IPS DF 4.7 (cell line): Measurements from ENCODE around the gene GPR12.

Source experiments
- DNase-seq: peaks from one replicate; pipeline ENCODE4 v3.0.0-alpha.2; 2013; ENCODE audit warnings: low spot score; ENCODE audit errors: extremely low read depth

Gene GPR12, protein sequence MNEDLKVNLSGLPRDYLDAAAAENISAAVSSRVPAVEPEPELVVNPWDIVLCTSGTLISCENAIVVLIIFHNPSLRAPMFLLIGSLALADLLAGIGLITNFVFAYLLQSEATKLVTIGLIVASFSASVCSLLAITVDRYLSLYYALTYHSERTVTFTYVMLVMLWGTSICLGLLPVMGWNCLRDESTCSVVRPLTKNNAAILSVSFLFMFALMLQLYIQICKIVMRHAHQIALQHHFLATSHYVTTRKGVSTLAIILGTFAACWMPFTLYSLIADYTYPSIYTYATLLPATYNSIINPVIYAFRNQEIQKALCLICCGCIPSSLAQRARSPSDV

DNA sequence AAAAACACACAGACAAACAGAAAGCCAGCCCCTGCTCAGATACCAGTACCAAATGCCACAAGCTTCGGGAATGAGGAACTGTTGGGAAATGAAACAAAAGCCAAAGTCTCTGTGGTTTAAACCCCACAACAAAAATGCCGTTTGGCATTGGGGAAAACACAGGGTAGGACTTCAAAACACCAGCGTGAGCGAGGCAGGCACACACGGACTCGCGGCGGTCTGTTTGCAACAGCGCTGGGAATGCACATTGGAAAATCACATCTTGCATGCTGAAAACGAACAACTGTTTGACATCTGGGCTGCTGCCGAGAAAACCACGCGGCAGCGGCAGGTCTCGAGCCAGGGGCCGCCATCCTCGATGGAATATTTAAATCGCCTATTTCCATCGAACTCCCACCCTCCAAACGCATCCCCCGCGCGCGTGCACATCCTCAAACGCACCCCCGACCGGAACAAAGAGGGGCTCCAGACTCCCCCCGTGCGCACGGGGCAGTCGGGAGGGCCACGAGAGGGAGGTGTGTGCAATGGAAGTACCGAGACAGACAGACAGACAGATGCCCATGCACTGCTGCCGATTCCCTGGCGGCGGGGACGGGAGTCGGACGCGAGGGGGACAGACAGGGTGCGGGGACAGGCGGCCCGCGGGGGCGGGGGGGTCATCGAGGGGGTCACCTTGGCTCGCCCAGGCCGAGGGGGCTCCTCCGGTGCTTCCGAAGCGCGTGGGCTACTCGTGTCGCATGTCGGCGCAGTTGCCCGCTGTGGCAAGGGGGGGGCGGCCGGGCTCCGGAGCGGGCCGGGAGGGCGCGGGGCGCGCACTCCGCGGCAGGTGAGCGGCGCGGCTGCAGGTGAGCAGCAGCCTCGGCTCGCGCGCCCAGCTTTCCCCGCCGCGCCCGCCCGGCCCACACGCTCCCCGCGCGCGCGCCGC, at the start of gene GPR12:
TSS of gene GPR12 (minus strand) at position 880 of the 925 bp plus-strand sequence. CDS start 959 bp downstream, outside the sequence.
- DNase-seq = no peak

DNA sequence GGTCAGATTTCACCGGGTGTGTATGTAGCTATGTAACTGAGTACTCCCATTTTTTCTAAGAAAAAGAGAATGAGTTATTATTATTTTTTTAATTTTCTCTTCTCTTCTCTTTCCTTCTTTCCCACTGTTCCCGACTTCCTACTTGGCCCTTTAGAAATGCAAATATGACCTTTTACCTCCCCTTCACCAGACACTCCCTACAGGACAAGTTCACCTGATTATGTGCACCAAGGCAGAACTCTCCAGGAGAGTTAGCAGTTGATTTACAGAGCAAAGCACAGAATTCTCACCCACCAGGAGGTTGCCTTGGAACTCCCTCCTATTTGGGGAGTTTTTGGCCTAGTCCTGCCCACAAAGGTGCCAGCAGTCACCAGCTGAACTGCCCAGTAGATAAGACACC, 49.5 kb upstream of the GPR12 start:
- DNase-seq = no peak

DNA sequence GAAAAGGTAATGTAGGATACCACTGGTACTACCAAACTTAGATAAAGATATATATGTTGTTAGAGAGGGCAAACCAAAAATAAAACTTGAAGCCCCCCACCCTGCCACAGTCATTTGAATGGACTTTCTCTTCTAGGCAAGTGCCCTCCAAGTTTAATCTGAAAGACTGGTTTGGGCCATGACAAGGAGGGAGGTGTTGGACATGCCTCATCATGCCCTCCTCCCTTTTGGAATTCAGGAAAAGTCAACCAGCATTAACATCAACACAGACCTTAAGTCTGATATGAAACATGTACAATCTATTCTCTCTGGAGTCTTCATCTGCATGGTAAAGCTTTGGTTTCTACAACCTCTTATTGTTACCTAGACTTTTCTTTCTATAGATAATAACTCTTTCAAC, 46.3 kb upstream of the GPR12 start:
- DNase-seq = no peak

DNA sequence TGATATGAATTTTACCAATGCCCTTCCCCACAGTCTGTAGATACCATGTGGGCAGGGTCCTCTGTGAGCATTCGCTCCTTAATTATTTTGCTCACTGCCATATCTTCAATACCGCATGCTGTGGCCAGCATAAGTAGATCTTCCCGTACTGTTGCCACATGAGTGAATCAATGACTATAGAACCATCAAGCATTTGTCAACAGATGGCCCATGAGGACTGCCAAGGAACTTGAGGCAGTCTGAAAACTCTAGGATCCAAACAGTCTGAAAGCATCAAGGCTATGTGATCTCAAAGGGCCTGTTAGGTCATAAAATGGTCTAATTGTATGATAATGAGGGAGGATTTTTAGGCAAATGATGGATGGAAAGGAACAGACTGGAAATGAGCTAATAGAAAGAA, 27.4 kb upstream of the GPR12 start:
- no peak for DNase-seq

DNA sequence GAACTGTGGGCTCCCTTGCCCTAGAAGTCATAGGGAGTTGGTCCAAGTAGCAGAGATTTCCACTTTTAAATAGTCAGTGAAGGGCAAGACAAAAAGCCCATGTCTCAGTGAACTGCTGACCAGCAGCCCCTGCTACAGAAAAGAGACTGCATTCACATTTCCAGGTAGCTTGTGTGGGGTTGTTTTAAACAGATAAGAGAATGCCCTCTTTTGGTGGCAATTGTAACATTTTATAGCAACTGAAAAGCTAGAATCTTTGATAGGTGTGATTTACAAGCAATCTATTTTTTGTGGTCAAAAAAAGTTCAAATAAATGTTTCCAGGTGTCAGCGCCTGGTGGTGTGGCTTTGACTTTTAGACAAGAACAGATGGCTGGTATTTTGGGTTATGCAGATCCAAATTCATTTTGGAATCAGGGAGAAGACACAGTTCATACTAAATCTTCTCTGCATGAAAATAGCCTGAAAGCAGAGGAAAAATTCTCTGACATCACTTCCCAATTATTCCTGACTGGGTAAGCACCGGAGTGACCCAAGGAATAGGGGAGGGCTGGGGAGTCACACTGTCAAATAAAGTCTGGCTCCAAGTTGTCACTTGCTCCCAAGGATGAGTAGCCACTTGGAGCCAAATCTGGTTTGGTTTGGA, 26.2 kb upstream of the GPR12 start:
- no peak for DNase-seq

DNA sequence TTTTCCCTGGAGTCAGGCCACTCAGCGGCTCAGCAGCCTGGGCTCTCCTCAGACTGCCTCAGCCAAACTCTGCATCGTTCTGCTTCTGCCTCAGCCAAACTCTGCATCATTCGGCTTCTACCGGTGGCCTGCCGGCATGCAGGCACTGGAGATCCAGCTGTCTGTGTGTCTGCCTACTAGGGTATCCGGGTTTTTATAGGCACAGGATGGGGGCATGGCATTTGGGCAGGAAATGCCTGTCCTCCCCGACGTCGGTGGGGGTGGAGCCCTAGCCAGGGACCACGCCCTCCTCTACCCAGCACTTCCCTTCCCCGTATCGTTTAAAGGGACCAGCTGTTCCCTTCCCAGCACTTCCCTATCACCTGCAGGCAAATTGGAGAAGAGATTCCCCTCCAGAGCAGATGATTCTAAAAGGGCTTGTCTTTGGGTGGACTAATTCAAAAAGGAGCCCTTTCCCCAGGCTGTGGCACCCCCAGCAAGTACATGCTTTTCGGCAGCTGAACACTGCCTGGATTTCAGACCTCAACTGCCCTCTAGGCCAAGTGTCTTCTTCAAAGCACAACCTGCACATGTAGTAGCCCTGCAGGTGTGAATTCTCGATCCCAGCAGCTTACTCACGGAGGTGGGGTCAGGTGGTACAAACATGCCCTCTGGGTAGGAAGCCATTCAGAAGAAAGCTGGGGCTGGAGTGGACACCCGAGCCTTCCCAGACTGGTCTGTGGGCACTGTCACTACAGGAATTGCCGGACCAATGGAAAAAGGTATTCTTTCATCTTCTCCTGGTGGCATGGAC, 25.4 kb upstream of the GPR12 start:
- peak; percentile 36 for DNase-seq

DNA sequence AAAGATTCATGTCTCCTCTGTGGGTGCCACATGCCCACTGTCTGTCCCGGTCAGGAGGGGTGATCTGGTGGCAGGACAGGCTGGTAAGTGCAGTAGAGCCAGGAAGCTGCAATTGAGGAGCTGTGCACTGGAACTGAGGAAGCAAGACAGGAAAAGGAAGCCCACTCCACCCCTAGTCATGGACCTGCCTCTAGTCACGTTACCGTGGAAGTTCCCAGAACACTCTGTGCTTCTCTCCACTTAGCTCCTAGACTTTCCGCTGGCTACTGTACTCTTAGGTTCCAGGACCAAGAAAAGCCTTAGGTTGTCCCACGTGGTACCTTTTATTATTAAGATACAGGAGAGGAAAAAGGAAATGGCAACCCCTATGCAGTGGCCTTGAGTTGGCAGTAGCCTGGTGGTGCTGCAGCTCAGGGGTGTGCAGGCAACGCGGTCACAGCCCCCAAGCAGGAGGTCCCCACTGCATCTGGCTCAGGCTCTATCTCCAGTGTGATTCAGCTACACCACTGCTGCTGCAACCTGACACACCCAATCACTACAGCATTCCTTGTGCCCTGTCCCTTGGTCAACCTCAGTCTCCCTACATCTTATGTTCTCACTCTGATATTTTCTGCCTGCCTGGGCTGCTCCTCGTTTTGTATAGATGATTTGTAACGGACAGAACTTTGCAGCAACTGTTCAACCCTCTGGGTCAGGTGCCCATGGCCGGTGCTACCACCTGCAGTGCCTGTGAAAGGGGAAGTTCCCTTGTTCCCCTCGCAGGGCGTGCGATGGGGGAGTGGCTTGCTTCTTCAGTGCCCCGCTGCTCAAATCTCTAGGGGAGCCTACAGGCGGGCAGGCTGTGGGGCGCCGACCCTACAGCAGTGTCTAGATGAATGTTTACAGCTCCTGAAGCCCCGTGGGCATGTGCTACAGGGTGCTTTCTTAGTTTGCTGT, 24.4 kb upstream of the GPR12 start:
- DNase-seq = no peak

DNA sequence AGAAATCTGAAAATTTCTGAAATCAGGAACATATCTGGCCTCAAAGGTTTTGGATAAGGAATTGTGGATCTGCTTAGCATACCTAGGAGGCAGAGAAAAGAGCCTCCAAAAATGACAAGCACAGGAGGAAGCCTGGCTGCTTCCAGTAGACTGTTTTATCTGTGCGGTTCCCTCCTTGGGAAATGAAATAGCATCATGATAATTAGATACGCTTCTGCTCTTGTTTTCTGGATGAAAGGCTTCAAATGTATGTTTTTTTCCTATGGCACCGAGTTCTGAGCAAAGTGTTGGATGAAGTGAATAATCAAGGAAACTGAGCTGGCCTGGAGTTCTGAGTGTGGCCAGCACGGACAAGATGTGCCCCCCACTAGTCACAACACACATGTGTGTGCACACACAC, 19.8 kb upstream of the GPR12 start:
- DNase-seq = no peak

DNA sequence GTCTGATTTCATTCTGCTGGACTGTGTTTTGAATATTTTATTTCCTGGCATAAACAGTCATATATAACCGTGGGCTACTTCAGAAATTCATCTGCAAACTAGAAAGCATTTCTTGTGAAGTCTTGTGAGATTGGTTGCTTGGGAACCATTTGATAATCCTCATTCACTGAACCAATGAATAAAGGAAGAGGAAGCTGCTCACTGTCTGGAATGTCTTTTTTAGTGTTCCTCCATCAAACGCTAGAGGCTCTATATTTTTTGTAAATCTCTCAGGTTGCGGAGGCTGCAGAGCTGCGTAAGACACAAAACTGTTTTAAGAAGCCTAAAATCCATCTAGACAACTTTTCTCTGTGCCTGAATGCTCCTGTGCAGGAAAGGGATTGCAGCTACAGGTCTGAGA, 18.7 kb upstream of the GPR12 start:
- DNase-seq = no peak

DNA sequence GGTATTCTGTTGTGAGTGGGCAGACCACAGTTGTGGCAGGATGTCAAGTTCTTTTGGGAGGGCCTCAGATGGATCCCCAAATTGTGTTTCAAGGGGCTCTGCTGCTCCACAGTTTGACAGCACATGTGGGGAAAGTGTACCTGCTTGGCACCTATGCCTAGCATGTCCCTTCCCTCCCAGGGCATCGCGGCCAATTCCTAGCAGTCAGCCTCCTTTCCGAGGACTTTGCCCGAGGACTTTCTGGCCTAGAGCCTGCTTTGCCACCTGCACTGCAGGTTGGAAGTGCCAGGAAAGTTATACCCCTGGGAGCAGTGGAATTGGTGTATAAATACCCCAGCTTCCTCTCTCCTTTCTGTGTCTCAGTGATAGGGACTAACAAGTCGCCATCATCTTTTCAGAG, 11.9 kb upstream of the GPR12 start:
- DNase-seq = no peak

DNA sequence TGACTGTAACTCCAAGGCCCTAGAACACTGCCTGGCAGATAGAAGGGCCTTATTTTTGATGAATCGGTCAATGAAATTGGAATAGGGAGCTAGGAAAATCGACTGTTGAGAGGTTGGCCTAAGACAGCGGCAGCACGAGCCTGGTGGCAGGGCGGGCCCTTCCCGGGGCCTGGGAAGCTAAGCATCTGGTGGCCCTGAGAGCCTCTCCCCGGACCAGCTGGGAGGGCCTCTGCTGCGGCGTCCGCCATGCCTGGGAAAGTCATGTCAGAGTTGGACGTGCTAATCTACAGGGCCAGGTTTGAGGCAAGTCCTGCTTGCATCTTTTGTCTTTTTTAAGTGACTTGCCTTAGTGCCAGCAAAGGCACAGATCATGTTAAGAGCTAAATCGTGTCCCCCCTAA, 11.2 kb upstream of the GPR12 start:
- no peak for DNase-seq

DNA sequence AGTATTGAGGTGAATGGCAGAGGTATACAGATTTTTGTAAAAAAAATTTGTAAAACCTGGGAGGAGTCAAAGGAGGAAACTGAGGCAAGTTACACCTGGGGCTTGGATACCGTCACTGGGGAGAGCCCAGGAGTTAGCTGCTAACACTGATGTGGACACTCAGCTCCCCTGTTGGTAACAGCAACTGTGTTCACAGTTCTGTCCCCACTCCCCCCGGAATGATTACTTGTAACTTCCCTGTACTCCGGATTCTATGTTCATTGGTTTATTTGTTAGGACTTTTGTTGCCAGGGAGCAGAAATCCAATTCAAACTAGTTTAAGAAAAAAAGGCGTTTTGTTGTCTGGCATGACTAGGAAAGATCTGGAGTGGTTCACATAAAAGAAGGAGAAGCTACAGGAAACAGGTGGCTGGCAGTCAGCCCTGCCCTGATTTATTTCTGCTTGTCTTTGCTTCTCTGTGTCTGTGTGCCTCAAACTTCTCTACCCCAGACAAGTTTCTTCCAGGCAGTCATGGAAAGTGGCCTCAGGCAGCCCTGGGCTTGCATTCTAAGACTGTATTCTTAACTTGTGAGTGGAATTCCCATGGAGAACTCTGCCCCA, 2.3 kb upstream of the GPR12 start:
- DNase-seq = no peak

DNA sequence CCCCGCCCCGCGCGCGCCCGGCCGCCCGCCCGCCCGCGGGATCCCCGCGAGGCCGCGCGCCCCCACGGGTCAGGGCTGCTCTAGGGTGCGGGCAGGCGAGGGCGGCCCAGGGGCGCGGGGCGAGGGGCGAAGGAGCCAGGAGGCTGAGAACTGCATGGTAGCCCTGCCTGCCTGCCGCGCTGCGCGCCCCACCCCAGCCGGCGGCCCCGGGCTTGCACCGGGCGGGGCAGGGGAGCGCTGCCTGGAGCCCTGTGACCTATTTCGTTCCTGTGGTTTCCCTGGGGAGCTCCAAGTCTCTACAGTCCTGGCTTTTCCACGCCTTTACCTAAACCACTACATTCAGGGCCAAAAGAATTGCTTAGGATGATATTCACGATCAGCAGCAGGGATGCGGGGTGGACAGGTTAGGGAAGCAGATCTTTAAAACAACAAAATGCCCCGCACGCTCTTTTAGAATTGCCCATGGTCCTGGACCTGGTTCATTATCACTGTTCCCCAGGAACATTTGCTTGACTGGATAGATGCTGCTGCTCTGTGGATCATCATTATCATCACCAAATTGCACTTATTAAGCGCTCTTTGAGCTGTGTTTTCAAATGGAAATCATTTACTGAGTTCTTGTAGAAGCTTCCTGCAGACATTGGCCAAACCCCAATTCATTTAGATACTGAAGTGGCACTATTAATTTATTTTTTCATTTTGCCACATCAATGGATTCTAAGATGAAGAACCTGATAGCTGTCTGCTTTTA, 421 bp upstream of the GPR12 start:
- no peak for DNase-seq

DNA sequence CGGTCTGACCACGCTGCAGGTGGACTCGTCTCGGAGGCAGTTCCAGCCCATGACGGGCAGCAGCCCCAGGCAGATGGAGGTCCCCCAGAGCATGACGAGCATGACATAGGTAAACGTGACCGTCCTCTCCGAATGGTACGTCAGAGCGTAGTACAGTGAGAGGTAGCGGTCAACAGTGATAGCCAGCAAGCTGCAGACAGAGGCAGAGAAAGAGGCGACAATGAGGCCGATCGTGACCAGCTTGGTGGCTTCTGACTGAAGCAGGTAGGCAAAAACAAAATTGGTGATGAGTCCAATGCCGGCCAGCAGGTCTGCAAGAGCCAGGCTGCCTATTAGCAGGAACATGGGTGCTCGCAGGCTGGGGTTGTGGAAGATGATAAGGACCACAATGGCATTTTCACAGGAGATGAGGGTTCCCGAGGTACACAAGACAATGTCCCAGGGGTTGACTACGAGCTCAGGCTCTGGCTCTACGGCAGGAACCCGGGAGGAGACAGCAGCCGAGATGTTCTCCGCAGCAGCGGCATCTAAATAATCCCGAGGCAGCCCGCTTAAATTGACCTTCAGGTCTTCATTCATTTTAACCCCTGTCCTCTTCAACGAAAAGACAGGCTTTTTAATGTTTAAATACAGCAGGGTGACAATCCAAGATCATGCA, 1.2 kb downstream of the GPR12 start:
- DNase-seq = no peak

DNA sequence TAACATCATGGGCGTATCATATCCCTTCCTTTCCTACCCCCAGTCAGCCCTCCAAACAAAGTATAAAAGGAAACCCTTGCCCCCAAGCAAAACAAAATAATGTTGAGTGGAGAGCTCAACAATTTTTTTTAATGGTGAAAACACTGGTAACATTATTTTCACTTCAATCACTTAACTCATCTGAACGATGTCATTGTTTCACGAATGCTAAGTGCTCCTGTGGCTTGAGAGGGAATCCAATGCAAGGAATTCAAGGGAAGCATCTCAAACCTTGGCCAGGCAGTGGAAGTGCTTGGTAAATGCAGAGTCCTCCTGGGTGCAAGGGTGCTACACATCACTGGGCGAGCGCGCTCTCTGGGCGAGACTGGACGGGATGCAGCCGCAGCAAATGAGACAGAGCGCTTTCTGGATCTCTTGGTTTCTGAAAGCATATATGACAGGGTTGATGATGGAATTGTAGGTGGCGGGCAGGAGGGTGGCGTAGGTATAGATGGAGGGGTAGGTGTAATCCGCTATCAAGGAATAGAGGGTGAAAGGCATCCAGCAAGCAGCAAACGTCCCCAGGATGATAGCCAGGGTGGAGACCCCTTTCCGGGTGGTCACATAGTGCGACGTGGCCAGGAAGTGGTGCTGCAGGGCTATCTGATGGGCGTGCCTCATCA, 2.0 kb downstream of the GPR12 start:
- DNase-seq = no peak

DNA sequence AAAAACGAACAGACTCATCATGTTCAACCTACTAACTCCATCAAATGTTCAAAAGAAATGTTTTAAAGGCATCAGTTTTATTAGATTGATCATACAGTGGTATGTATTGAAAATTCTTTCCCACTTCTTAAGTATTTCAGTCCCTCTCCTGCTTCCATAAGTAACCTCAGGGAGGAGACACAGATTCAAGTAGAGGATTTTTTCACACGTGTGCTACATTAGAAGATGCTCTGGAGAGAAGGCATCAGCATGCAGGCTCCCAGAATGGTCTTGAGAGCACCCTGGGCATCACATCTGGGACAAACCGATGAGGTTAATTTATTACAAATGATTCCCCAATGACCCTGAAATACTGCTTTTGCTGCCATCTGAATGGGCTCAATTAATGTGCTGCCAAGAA, 3.6 kb downstream of the GPR12 start:
- no peak for DNase-seq

DNA sequence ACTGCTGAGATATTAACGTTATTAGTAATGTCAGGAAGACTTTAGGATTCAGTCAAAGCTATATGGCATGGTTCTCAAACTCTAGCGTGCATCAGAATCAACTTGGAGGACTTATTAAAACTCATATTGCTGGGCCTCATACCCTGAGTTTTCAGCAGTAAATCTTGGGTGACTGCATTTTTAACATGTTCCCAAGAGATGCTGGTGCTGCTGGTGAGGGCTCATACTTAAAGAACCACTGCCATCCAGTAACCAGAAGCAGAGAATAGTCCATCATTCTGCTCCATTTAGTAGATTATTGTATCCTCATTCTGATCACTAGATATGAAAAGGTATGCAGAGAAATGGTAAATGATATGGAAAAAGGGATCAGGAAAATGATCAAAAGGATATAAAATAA, 7.9 kb downstream of the GPR12 start:
- DNase-seq = no peak

DNA sequence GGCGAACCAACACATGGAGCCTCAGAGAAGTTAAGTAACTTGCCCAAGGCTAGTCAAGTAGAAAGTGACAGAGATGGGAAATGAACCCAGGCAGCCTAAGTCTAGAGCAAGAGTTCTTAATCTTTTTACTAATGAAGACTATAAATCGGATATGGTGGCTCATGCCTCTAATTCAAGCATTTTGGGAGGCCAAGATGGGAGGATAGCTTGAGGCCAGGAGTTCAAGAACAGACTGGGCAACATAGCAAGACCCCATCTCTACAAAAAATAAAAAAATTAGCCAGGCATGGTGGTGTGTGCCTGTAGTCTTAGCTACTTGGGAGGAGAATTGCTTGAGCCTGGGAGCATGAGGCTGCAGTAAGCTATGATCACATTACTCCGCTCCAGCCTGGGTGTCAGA, 10.7 kb downstream of the GPR12 start:
- no peak for DNase-seq
